B cell (primary cell): ENCODE data around the gene DAB2IP.
"Not testable (repeated sequence)": the region's sequence is repeated elsewhere in the genome, so short reads cannot be mapped to it uniquely, and the experiment has no call there.

Experiments used
- CTCF ChIP-seq: fragments of 200-600 bp; IDR thresholded peaks from one replicate; pipeline ENCODE4 v1.8.0; 2022; ENCODE audit warnings: antibody characterized with exemption, mild to moderate bottlenecking
- EZH2 ChIP-seq: IDR thresholded peaks from 2 replicates; pipeline ENCODE4 v1.6.1; 2012; ENCODE audit warnings: borderline replicate concordance, low read depth, mild to moderate bottlenecking, moderate library complexity, low read length; ENCODE audit not compliant: insufficient read depth, poor library complexity, severe bottlenecking

- not testable (repeated sequence) for TF ChIP-seq CTCF, EZH2
Observed at GRCh38 chr9:121741919-121742283, 90.5 kb downstream of the DAB2IP start.
